ENCODE results near the gene HSPG2.

The HSPG2 gene

DNA sequence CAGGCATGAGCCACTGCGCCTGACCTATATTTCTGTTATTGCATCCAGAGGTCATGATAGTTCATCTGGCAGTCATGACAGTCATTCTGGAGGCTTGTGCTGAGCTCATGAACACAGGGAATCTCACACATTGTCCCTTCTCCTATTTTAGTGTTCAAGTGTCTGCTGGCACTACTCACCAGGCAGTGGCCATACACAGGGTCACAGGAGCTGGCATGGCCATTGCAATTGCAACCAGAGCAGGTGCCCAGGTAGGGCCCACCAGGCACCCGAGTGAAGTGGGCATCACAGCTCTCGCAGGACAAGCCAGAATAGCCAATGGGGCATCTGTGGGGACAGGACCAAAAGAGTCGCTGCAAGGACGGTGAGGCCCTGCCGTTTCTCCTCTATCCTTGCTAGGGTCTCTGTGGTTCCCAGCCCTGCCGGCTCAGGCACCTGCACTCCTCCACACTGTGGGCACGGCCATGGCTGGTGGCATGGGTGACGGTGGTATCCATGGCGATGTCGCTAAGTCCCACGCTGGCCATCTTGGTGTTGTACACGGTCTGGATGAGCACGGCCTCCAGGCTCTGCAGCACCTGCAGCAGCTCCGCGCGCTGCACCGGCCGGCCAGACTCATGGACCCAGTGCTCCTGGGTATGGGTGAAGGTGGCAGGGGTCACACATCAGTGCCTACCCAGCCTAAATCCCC lies 57.0 kb downstream of the HSPG2 start:
- no peak for DNase-seq (ENCODE audit: low read depth in 3 of 3)

DNA sequence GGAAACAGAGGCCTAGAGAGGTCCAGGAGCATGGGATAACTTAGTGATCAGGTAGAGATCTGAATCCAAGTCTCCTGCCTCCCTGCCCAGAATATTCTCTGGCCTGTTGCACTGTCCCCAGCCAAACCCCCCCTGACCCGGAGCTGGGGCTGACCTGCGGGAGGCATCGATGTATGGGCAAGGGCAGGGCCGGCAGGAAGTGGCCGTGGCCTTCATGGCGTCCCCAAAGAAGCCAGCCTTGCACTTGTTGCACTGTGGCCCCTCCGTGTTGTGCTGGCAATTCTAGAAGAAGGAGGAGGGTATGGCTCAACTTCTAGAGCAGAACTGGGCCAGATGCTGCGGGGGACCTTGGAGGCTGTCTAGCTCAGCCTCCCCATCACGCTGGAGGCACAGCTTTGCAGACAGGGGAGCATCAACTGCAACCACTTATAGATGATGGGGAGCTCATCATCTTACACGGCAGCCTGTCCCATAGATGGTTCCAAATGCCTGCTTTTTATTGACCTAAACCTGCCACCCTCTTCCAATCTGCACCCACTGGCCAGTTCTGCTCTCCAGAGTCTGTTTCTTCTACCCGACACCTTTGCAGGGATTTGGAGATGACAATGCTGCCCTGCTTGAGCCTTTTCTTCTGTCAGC lies 58.2 kb downstream of the HSPG2 start:
- DNase-seq (ENCODE audit: low read depth in 3 of 3) = no peak

DNA sequence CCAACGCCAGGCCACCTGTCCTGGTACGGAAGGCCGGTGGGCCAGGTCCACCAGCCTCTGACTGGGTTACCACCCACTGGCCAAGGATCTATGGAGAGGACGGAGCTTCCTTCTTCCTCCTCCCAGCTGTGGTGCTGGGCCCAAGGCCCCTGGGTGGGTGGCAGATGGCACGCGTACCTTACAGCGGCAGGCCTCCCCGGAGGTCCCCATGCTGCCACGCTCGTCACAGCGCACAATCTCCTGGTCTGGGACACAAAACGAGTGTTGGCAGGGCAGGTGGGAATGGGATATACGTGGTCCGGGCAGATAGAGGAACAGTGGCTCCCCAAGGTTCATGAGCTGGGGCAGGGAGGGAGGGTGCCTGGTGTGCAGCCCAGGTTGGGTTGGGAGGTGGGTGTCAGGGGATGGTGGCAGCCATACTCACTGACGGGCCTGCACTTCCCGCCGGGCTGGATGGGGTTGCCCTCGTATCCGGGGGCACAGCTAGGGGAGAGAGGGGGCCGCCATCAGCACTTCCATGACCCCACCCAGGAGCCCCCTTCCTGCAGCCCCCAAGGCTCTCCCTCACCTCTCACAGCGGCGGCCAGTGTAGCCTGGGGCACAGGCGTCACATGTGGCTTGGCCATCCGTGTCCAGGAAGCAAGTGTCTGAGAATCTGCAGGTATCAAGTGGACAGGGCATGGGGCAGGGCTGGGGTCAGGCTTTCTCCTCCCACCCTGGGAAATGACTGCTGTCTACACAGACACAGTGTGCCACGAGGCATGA lies 58.9 kb downstream of the HSPG2 start:
- DNase-seq (ENCODE audit: low read depth in 3 of 3) = no peak

DNA sequence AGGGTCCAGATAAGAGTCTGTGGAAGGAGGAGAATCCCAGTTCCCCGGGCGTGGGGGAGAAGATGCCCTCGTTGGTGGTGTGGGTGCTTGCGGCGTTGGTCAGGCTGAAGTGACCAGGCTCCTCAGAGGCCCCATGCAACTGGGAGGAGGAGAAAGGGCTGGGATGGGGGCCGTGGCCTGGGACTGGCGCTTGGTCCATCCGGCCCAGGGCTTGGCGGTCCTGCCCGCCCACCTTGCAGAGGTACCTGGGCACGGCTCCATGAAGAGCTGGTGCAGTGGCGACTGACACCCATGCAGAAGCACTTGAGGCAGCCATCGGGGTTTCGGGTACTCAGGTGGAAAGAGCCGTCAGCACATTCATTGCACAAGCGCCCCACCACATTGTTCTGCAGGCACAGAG lies 60.8 kb downstream of the HSPG2 start:
- no peak for DNase-seq (ENCODE audit: low read depth in 3 of 3)

DNA sequence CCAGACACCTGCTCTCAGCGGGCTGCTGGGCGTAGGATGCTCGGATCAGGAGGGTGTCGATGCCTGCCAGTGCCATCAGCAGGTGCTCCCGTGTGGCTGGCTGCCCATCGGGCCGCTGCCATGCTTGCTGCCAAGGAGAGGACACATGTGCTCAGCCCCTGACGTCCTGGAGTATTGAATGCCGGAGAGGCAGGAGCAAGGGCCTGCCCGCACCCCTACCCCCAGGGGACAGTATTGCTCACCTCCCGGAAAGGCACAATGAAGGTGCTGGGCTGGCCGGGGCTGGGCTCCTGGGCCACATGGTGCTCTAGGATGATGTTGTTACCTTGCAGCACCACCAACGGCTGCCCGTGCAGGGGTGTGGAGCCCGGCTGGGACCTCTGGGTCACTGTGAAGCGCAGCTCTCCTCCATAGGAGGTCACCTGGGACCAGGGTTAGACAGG lies 61.5 kb downstream of the HSPG2 start:
- DNase-seq (ENCODE audit: low read depth in 3 of 3) = no peak

DNA sequence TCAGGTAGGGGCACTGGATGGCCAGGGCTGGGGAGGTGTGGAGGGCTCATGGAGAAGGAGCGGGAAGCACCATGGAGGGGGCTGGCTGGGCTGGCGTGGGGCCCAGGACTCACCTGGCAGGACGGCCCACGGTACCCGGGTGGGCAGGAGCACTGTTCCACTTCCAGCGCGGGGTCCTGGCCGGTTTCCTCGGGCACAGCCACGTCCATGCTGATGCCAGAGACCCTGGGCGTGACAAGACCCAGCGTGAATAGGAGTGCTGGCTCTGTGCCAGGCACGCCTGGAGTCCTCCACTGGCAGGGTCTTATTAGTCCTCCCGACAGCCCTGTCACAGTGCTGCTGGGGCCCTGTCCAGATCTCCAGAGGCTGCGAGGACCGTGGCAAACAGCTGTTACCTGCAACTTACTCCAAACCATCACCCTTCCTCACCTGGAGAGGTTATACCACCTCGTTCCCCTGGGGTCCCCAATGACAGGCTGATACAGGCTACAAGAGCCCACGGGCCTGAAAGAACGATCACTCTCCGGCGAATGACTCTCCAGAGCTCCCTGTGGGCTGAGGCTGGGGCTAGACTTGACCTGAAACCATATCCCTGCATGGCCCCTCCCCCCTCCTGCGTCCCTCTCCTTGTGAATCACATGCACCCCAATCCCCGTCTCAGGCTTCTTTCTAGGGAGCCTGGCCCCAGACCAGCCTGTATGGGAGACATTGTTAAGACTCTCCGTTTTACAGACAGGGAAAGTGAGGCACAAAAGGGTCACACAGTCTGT lies 62.1 kb downstream of the HSPG2 start:
- DNase-seq (ENCODE audit: low read depth in 3 of 3) = no peak

DNA sequence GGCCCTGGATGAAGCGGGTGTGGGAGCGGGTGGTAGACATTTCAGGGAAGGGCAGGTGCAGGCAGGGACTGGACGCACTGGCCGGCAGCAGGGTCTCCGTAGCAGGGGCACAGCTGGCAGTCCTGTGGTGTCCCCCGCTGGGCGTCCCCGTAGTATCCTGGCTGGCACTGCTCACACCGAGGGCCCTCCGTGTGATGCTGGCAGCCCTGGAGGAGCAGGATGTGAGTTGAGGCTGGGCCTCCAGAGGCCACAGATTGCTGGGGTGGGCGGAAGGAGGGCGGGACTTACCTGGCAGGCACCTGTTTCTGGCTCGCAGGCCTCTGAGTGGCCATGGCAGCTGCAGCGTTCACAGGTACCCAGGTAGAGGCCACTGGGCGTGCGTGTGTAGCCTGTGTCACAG lies 62.8 kb downstream of the HSPG2 start:
- no peak for DNase-seq (ENCODE audit: low read depth in 3 of 3)

DNA sequence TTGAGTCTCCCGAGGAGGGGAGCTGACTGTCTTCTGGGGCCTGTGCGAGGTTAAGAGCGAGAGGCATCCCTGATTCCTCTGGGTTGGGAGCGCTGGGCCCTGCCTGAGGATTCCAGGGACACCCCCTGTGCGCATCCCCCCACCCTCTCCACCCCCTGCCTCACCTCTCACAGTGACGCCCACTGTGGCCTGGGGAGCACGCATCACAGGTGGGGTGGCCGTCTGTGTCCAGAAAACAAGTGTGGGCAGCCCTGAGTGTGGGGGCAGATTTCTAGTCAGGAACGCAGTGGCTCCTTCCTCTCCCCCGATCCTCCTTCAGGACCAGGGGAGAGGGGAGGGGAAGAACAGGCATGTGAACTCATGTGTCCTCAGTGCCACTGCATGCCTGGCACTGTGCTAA lies 63.3 kb downstream of the HSPG2 start:
- no peak for DNase-seq (ENCODE audit: low read depth in 3 of 3)

DNA sequence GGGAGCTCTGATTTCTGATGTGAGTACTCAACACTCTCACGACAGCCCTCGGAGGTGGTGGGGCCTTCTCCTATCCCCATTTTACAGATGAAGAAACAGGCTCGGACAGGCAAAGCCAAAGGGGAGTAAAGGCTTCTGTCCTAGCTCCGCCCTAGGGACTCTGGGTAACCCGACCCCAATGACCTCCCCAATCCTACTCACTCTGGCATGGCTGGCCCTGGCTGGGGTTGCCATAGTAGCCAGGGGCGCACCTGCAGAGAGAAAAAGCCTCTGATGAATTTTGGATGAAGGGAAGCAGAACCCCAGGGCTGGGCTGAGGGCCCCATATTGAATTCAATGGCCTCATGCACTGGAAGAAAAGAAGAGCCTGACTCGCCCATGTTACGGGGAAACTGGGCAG lies 63.9 kb downstream of the HSPG2 start:
- DNase-seq (ENCODE audit: low read depth in 3 of 3) = no peak

DNA sequence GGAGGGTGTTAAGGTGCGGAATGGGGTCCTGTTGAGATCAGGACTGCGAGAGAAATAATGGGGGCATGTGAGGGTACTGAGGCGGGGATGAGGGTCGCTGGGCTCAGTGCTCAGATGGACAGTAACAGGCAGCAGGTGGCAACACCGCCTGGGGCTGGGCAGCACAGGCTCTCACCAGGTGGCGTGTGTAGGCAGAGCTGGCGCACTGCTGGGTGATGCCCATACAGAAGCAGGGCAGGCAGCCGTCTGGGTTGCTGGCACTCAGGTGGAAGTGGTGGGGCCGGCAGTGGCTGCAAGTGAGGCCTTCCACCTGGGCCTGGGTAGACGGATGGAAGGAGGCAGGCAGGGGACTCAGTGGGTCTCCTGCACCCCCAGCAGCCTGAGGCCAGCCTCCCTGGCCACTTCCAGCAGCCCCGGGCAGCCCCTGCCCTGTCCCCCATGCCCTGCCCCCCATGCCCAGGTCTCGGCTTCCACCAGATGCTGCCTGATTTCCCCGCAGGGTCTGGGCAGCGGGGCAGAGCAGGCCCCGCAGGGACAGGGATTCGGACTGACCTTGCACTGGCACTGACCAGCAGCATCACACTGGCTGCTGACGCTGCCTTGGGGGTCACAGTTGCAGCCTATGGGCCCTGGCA lies 64.5 kb downstream of the HSPG2 start:
- no peak for DNase-seq (ENCODE audit: low read depth in 3 of 3)

DNA sequence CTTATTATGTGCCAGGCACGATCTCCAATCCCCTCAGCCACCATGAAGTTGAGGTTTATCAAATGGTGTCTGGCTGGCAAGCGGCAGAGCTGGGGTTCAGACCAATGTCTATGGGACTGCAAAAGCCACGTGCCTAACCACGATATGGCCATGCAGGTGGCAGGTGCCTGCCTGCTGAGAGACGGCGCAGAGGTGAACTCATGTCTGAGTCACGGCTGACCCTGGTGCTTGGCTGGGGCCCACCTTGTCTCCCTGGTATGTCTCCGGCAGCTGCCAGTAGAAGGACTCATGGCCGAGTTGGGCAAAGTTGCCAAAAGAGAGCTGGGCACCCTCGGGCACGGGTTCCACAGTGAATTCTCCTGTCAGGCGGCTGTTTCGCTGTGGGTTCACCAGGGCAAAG lies 65.2 kb downstream of the HSPG2 start:
- DNase-seq (ENCODE audit: low read depth in 3 of 3) = no peak

DNA sequence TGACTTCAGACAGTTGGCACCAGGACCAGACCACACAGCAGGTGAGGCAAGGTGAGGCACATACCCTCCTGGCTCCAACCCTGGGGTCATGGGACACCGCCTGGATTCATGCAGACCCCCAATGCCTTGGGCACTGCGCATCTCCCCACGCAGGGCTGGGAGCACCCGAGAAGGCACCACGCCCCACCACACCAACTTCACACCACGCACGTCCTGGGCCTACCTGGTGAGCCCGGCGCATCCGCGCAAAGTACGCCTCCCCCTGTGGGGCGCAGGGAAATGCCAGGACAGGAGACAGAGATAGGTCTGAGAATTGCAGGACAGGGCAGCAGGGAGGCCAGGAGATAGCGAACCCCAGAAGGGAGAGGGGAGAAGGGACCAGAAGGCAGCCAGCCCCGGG lies 66.5 kb downstream of the HSPG2 start:
- DNase-seq (ENCODE audit: low read depth in 3 of 3) = no peak

DNA sequence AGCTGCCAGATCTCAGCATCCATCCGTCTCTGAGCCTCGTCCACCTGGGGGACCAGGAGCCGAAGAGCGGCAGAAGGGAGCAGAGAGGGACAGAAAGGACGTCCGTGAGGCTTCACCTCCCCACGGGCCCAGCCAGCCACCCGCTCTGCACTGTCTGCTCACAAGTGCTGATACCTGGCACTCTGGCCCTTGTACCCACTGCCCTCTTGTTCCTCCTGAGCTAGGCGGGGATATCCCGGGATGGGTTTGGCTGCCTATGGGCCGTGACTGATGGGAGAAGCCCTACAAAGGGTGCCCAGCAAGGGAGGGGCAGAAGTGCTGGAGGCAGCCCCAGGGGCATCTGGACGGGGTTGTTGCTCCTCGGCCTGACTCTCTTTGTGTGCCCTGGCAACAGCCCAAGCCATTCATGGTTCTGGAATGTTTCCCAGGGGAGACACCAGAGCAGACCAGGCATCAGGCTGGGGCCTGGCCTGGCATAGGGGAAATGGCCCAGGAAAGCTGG lies 67.4 kb downstream of the HSPG2 start:
- DNase-seq (ENCODE audit: low read depth in 3 of 3) = no peak

DNA sequence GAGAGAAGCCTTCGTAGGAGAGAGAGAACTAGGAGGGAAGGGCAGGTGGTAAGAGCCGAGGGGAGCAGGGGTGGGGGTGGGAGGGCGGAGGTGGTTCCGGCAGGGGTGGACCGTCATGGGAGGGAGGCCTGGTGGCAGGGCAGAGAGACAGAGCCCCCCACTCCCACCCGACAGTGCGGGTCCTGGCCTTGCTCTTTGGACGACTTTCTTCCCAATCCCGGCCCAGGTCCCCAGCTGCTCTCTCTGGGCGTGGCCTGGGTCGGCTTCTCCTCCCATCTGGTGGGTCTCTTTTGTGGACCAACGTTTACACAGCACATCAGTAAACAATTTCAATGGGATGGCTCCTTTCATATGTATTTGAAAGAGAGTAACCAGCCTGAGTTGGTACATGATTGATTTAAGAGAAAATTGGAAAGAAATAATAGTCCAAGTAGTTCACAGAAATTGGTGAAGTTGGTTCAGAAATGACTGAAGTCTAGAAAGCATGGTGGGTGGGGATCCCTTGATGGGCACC lies 68.1 kb downstream of the HSPG2 start:
- no peak for DNase-seq (ENCODE audit: low read depth in 3 of 3)

DNA sequence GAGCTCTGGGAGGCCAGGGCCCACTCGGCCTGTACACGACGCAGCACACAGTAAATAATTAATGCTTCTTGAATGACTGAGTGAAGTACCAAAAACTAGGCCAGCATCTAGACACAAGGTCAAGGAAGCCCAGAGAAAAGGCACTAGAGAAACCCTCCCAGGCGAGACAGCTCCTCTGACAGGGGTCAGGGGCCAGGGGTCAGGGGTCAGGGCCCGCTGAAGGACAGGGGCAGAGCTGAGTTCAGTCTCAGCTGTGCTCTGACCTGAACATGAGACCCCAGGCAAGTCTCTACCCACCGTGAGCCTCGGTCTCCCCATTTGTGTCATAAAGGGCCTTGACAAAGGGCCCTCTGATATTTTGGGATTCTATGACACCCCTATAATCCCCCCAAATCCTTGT lies 68.6 kb downstream of the HSPG2 start:
- no peak for DNase-seq (ENCODE audit: low read depth in 3 of 3)

DNA sequence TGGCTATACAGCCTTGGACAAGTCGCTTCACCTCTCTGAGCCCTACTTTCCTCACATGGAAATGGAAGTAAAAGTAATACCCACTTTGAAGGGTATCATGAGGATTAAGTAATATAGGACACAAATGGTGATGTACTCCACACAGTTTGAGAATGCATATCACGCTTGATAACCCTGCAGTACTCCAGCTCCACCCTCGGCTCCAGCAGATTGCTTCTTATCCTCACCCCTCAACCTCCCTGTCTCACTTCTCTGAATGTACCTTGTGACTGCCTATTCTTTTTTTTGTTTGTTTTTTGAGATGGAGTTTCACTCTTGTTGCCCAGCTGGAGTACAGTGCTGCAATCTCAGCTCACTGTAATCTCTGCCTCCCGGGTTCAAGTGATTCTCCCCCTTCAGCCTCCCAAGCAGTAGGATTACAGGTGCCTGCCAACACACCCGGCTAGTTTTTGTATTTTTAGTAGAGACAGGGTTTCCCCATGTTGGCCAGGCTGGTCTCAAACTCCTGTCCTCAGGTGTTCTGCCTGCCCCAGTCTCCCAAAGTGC lies 69.6 kb downstream of the HSPG2 start:
- DNase-seq (ENCODE audit: low read depth in 3 of 3) = no peak

DNA sequence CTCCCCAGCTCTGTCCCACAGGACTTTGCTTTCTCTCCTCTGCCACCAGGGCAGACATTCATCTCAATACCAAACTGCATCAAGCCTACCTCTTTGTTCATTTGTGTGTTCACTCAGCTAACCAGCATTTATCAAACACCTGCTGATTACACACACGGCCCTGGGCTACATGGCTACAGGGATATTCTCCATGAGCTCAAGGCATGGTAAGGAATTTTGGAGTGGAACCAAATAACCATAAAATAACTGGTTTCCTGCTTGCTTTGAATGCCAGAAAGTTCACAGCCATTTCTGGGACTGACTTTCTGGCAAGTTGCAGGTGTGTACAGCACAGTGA lies 70.4 kb downstream of the HSPG2 start:
- DNase-seq (ENCODE audit: low read depth in 3 of 3) = no peak

DNA sequence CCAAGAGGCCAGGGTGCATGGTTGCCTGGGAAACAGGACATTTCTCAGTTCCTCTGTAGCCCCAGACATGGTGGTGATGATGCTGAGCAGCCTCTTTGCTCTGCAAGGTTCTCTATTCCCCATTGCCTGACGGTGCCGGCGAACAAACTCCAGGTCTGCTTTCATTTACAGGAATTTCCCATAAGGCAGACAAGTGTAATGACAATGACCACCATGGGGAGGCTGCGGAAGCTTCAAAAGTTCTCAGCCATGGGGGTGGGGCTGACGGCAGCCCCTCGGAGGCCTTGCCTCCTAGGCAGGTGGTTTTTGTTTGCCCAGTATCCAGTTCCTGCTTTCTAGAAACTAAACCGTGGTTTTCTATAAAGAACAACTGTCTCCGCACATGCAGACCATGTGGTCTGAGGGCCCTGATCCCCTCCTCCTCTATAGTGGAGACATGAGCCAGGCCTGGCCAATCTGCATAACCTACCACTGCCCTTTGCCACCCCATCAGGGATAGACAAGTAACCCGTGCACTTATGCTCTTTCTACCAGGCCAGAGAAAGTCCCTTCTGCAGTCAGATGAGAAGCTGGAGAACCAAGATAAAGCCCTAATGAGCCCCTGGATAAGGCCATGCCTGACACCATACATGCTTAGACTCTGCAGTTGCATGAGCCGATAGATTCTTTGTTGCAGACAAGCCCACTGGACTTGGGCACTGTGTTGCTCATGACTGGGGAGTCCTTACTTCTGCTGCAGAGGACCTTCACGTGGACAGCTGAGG lies 71.0 kb downstream of the HSPG2 start:
- no peak for DNase-seq (ENCODE audit: low read depth in 3 of 3)

DNA sequence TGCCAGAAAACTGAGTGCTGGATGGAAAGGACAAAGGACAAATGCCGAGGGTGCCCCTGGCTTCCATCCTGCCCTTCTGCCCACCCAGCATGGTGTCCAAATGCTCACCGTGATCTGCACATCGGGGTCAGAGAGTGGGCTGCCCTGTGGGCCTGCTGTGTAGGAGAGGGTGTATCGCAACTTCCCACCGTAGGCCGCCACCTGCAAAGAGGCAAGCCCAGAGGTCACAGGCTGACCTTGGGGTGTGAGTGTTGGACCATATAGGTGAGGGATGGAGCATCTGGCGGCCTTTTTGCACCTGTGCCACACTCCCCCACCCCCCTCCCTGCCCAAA lies 71.5 kb downstream of the HSPG2 start:
- DNase-seq (ENCODE audit: low read depth in 3 of 3) = no peak

DNA sequence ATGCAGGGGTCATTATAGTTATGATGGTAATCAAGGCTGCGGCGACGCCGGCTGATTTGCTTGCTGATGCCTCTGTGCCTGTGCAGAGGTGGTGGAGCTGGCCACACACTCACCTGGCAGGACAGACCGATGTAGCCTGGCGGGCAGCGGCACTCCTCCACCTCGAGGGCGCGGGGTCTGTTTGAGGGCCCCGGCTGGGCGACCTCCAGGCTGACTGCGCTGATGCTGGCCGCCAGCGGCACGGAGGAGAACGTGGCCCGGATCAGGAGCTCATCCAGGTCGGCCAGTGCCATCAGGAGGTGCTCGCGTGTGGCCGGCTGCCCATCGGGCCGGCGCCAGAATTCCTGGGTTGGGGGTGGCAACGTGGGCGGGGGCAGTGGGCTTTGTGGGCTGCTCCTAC lies 72.4 kb downstream of the HSPG2 start:
- no peak for DNase-seq (ENCODE audit: low read depth in 3 of 3)

DNA sequence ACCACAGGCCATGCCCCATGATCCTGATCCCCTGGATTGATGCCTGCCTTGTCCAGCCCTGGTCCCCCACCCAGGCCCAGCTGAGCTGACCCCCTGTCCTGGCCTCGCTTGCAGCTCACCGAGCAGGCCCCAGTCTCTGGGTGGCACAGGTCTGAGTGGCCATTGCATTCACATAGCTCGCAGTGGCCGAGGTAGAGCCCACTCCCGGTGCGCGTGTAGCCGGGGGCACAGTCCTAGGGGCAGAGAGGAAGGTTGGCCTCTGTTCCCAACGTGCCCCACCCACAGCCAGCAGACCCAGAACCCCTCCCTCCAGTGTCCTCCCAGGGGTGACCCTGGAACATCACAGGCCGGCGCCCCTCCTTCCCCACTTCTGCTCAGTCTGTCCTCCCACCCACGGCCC lies 73.1 kb downstream of the HSPG2 start:
- DNase-seq (ENCODE audit: low read depth in 3 of 3) = no peak
